Coronary artery (tissue), 2 donors: ENCODE data around the gene NT5C3B.
"Not testable (repeated sequence)": the region's sequence is repeated elsewhere in the genome, so short reads cannot be mapped to it uniquely, and the experiment has no call there.

Experiments used
- DNase-seq: peaks from one replicate; pipeline ENCODE4 v3.0.0-alpha.2; 2017; ENCODE audit warnings: low spot score
- H3K27ac ChIP-seq, 2 donors: fragments of 200-600 bp; sonication (generic); one replicate each; pipeline ENCODE4 v1.5.1; 2016 to 2019
- H3K4me3 ChIP-seq: fragments of 200-600 bp; sonication (generic); 2 replicates; pipeline ENCODE4 v1.5.1; 2016; ENCODE audit warnings: mild to moderate bottlenecking, moderate library complexity
- CTCF ChIP-seq: fragments of 200-600 bp; sonication (generic); IDR thresholded peaks from one replicate; pipeline ENCODE4 v1.5.1; 2019; ENCODE audit warnings: antibody characterized with exemption

NT5C3B gene

GRCh38 chr17:41835800-41836549, at the start of gene NT5C3B:
Gene NT5C3B, minus strand, starts transcription at chr17:41836232. Its CDS starts 39 bp downstream, at chr17:41836193.
- no peak for TF ChIP-seq CTCF
- DNase-seq, result no peak
- Histone ChIP-seq H3K27ac (peak within 1 kb of the TSS; percentile 78 to 88), H3K4me3 (peak within 1 kb of the TSS; percentile 93)

GRCh38 chr17:41885733-41886132, 49.7 kb upstream of the NT5C3B start:
- no peak for TF ChIP-seq CTCF
- DNase-seq, result no peak
- no peak overlapping the region for H3K4me3 ChIP-seq
- no peak overlapping the region for H3K27ac ChIP-seq

- no peak overlapping the region for H3K4me3 ChIP-seq
- no peak for TF ChIP-seq CTCF
- DNase-seq, result no peak
- no peak overlapping the region for H3K27ac ChIP-seq
Measured at GRCh38 chr17:41882756-41883155, 46.7 kb upstream of the NT5C3B start.

- Histone ChIP-seq H3K27ac (no peak overlapping the region), H3K4me3 (no peak overlapping the region)
- DNase-seq, result no peak
- no peak for TF ChIP-seq CTCF
Measured at GRCh38 chr17:41880130-41880529, 44.1 kb upstream of the NT5C3B start.

GRCh38 chr17:41874293-41874670, 38.2 kb upstream of the NT5C3B start:
- not testable (repeated sequence) for DNase-seq, H3K27ac ChIP-seq, H3K4me3 ChIP-seq

- no peak for TF ChIP-seq CTCF
- Histone ChIP-seq H3K4me3 (no peak overlapping the region), H3K27ac (no peak overlapping the region)
- DNase-seq, result no peak
Measured at GRCh38 chr17:41873559-41874292, 37.7 kb upstream of the NT5C3B start.

- no peak for DNase-seq
- H3K4me3 ChIP-seq, result no peak overlapping the region
- no peak for TF ChIP-seq CTCF
- H3K27ac ChIP-seq, result no peak overlapping the region
Measured at GRCh38 chr17:41871789-41872188, 35.8 kb upstream of the NT5C3B start.
